ENCODE measurements around the gene DNASE1.
"Not testable (repeated sequence)": the region's sequence is repeated elsewhere in the genome, so short reads cannot be mapped to it uniquely, and the experiment has no call there.

DNASE1 gene

GRCh38 chr16:3641801-3642396, 12.6 kb upstream of the DNASE1 start:
- DNase-seq: no peak

DNA sequence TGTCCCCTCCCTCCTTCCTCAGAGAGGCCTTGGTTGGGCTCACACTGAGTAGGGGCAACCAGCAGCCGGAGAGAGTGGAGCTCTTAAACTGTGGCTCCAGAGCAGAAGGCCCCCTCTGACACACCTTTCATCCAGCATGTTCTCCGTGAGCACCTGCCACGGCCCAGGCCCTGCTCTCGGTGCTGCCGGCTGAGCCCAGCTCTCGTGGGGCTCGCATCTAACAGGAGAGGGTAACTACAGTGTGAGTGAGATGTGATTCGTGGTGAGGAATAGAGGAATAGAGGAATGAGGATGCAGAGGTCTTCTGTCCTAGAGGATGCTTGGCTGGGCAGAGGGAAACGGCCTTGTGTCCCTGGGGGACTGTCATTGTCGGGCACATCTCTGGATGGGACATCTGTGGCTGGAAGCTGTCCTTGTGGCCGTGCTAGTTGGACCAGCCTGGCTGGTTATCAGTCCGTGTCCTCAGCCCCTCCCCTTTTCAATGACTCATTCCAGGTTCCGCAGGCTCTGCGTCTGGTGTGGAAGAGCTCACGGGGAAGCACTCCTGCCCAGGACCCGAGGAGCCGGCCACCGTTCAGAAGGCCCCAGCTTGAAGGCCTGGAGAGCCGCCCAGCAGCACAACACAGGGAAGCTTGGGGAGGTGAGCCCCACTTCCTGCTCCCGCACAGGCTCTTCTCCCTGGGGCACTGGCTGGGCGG, 11.9 kb upstream of the DNASE1 start:
- no peak for DNase-seq

DNA sequence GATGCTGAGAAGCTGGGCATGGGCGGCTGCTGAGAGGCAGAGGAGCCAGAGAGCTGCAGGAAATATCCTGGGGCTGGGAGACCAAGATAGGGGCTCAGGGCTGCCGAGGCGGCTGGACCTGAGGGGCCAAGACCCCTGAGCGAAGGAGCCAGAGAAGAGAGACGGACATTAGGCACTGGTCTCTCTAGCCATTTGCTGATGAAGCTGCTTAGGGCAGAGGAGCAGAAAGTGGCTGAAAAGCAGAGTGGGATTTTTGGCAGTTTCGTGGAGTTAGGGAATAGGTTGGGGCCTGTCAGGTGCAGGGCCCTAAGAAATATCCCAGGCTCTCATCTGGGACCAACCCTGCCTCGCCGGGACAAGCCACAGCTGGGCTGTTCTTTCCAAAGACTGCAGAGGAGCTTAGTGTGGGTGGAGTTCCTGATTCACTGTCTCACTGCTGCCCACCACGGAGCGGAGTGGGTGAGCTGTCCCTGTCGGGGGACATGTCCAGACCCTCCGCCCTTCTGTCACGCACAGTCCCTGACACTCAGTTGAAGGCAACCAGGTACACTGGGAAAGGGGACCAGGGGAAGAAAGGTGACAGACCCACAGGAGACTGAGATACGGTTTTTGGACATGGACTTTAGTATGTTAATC, 11.3 kb upstream of the DNASE1 start:
- no peak for DNase-seq

- no peak for DNase-seq
These were observed 9.4 kb upstream of the DNASE1 start for GRCh38 chr16:3645108-3645503.

- DNase-seq: no peak
These were observed 8.8 kb upstream of the DNASE1 start for GRCh38 chr16:3645504-3646347.

GRCh38 chr16:3646348-3646920, 8.1 kb upstream of the DNASE1 start:
- no peak for DNase-seq

DNA sequence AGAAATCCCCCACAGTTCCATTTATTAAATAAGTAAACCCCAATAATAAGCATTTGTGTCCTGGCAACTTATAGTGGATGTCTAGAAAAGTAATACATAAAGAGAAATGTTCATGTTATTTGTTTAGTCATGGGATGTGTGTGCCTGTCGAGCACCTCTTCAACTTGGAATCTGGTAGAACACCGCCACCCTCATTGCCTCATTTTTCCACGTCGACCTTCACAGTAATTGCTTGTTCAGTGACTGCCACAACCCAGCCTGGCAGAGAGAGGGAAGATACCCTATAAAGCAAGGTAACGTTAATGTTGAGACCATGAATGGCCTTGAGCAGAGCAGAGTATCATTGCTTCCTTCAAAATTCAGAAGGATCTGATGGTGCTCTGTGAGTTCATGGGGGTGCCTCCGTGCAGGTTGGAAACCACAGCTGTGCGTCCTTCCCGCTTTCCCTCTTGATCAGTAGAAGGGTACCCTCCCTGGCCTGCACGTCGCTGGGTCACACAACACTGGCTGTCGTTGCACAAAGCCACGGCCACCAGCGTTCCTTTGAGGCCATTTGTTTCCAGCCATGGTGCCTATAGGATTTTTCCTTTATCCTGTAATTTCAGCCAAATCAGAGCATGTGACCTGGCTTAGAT, 3.7 kb upstream of the DNASE1 start:
- no peak for DNase-seq

DNA sequence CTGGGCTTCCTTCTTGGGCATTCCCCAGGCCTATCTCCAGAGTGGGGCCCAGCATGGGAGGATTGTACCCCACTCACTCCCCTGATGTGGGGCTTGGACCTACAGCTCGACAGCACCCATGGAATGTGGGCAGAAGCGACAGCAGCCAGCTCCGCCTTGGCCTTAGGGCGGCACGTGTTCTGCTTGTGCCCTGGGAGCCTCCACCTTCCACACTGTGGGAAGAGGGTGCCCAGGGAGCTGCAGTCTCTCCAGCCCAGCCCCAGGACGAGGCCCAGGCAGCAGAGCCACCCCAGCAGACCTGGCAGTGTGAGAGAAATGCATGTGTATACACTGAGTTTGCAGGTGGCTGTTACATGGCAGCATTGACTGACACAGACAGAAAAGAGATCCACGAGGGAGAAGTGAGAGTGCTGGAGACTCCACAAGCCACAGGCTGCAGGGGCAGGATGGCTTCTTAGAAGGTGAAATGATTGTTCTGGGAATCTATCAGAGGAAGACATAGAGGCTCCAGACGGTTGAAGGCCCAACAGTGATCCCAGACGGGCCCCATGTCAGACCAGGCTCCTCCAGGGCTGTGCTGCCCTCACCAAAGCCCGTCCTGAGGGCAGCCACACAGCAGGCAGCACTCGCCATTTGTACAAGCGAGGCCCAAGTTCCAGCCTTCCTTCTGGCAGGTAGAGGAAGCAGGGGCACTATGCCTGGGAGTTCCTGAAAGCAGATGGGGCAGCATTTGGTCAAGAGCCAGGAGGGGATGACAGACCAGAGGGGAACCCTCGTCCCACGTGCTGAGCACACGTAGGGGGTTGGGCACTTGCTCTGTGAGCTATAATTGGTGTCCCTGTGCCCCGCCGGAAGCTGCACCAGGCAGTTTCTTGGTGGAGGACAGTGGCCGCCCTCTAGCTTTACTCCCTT, 2.8 kb upstream of the DNASE1 start:
- DNase-seq: no peak

DNA sequence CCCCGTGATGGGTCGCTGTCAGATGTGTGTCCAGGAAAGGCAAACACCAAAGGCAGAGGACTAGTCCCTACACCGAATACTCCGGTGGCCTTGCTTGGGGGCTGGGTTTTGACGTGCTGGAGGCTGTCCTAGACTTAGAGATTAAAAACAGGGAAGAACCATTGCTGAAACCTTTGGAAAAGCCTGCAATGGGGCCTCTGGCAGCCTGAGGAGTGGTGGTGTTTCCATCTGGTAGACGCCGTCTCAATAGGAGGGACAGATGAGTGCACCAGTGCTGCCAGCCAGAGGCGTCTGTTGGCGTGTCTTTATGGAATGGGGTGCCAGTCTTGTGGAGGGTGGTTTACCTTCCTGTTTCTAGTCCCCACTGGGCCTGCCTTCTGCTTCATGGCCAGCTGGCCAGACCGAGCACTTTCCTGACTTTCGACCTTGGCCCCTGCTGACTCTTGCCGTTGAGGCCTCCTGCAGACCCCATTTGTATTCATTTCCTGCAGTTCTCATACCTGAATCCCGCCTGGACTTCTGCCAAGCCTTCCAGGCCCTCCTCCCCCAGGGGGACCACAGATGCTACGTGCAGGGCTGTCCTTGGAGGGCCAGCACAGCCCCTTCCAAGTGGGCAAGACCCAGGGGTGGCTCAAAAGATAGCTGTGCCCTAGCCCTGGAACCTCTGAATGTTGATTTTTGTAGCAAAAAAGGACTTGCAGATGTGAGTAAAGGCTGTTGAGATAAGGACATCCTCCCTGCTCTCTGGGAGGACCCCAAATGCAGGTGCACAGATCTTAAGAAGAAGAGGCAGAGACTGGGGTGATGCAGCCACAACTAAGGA, 1.9 kb upstream of the DNASE1 start:
- DNase-seq: no peak

- no peak for DNase-seq
These were observed 522 bp downstream of the DNASE1 start for GRCh38 chr16:3655030-3655395.

GRCh38 chr16:3655396-3656159, 1.1 kb downstream of the DNASE1 start:
- no peak for DNase-seq

- not testable (repeated sequence) for DNase-seq
These were observed 1.6 kb downstream of the DNASE1 start for GRCh38 chr16:3656160-3656490.

DNA sequence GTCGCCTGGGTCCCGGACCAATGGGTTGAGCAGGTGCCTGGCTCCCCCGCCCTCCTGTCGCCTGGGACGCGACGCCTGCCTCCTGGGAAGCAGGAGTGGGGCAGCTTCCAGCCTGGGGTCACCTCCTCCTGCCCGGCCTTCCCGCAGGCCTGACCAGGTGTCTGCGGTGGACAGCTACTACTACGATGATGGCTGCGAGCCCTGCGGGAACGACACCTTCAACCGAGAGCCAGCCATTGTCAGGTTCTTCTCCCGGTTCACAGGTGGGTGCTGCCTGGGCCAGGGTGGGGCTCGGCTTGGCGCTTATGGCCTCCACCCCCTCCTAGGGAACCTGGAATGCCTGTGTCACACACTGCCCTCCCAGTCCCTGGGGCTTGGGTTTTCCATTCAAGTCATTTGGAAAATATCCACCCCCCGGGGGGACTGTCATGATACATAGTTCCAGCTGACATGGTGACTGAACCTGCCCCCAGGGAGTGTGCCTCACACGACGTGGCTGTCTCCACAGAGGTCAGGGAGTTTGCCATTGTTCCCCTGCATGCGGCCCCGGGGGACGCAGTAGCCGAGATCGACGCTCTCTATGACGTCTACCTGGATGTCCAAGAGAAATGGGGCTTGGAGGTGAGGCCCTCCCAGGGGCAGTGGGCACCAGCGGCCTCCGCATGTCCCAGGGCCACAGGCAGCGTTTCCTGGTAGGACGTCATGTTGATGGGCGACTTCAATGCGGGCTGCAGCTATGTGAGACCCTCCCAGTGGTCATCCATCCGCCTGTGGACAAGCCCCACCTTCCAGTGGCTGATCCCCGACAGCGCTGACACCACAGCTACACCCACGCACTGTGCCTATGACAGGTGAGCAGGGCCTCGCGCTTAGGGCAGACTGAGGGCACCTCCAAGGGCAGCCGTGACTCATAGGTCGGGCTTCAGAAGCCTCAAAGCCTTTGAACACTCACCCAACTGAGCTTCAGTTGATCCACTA, 2.3 kb downstream of the DNASE1 start:
- DNase-seq: no peak

GRCh38 chr16:3659251-3659650, 4.8 kb downstream of the DNASE1 start:
- no peak for DNase-seq

- no peak for DNase-seq
These were observed 6.8 kb downstream of the DNASE1 start for GRCh38 chr16:3661311-3661710.

- no peak for DNase-seq
These were observed 7.4 kb downstream of the DNASE1 start for GRCh38 chr16:3661922-3662321.

- DNase-seq: no peak
These were observed 8.1 kb downstream of the DNASE1 start for GRCh38 chr16:3662601-3663000.

- DNase-seq: no peak
These were observed 9.9 kb downstream of the DNASE1 start for GRCh38 chr16:3664187-3664896.

All from amniotic stem cell (primary cell).